ENCODE measurements around the gene ROR1.

Gene ROR1

DNA sequence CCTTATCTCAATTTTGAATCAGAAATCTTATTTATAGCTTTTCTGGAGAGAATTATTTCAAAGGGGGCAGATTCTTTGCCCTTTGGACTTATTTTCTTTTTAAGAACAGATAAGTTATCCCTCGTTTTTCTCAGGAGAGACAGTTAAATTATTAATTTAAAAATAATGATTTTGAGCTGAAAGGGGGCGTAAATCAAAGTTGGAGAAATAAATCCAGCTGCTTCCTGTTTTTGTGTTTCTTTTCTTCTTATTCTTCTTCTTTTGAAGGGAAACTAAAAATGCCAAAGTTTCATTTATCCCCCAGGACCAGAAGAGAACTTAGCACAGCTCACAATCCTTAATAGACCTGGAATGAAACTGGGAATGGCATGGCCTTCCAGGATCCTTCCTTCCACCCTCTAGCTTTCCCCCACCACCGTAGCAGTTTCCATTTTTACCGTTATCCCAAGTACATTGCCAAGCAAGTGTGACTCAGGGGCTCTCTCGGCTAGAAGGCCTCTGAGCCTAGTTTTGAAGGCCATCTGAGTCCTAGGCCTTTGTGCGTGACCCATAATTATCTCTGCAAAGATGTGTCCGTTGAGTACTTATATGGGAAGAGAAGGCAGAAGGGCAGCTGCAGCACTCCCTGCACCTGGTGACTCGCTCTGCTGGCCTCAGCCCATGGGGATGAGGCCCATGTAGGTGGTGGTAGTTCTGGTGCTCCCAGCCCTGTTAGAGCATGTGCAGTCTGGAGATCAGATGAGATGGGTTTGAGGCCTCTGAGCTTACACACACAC is 181.7 kb downstream of the ROR1 start:
- H3K4me3 ChIP-seq (ENCODE audit: low read depth, low read length): no peak overlapping the region

DNA sequence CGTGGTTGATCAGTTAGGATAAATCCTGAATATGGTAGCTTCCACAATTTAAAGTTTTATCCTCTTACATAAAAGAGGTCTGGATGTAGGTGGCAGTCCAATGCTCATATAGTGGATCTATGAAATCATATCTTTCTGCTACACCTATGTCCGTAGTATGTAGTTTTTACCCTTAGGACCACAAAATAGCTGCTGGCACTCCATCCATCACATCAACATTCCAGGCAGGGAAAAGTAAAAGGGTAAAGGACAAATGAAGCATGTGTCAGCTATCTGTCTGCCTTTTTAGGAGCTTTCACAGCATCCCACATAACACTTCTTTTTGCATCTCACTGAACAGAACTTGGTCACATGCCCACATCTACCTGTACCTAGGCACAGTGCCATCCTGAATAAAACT is 184.7 kb downstream of the ROR1 start:
- H3K4me3 ChIP-seq (ENCODE audit: low read depth, low read length): no peak overlapping the region

DNA sequence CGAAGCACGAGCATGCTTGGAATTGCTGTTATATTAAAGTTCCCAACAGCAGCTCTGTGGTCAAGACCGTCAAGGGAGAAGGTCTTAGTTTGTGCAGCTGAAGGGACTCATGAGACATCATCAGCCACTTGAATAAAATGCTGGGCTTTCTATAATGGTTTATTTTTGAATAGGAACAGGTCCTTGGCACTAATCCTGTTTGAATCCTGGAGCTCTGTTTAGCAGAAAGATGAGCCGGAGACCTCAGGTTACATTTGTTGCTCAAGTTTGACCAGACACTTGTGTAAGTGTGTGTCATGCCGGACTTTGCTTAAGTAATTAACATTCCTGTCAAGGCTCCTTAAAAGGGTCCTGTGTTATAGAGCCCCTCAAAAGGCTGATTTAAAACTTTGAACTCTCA is 186.5 kb downstream of the ROR1 start:
- H3K4me3 ChIP-seq (ENCODE audit: low read depth, low read length): no peak overlapping the region

DNA sequence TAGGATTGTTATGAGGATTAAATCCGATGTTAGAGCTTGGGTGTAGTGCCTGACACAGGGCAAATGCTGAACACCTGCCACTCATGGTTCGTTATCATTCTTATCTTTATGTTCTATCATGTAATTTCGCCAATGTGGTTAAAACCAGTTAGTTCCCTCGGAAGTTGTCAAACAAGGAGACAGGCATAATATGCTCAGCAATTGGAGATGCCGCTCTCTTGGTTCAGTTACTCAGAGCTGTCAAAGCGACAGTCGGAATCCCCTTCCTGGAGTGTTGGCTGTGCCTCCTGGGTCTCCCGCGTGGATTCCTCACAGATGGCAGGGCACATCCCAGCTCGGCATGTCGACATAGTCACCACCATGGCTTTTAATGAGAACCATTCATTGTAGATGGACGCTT is 192.2 kb downstream of the ROR1 start:
- no peak overlapping the region for H3K4me3 ChIP-seq (ENCODE audit: low read depth, low read length)

DNA sequence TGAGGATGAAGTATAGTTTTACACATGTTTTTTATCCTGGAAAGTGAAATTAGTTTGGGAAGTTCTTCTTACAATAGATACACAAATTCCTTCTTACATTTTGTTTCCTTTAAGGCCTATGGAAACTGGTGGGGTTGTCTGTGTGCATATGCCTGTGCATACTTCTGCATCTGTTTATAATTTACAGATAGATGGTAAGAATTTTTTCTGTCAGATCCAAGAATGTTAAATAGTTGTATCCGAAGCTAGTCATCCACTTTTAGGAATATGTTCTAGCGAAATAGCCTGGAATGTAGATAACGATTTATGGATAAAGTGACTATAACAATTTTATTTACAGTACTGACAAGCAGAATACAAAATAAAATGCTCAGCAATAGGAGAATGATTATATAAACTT is 194.1 kb downstream of the ROR1 start:
- no peak overlapping the region for H3K4me3 ChIP-seq (ENCODE audit: low read depth, low read length)

DNA sequence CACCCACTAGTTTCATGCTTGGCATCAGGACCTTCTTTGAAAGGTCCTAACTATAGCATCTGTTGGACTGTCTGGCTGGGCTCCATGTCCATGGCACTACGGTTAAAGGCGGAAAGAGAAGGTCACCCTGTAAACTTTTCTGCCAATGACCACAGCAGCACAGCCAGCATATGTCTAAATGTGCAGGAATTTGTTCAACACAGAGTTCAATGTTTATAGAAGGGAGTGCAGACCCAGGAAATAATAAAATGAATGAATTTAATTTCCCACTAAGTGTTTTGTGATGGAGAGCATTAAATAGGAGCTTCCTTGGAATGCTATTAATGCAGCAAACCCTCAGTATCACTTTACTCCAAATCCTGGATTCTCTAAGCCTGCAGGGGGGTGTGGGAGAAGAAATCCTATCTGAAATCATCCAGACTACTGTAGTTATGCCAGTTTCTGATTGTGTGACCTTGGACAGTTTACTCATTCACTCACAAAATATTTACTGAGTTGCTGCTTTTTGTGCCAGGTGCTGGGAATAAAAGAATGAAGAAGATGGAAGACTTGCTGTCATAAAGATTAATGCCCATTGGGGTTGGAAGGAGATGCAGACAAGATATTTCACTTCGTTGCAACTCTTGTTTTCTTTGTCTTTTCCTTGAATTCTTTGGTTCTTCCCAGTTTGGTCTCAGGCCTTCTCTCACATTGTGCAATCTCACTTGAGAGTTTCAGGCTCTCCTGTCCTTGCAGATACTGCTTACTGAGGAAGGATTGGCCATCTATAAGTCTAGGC is 195.0 kb downstream of the ROR1 start:
- H3K4me3 ChIP-seq (ENCODE audit: low read depth, low read length): no peak overlapping the region

DNA sequence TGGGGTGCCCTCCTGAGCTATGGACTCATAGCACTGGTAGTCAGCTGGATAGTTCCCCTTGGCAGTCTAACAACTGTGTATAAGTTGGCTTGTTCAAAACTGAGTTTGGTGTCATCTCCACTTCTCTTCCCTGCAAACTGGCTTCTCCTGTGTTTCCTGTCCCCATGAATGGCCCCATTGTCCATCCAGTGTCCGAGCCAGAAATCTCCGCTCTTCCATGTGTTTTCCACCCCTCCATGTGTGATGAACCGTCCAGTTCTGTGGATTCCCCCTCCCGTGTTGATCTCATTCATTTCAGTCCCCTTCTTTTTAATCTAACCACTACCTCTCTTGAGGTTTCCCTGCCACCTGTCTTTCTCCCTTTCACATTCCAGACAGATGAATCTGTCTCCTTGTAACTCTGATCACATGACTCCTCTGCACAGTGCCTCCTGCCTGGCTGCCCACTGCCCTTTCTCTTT is 195.7 kb downstream of the ROR1 start:
- H3K4me3 ChIP-seq (ENCODE audit: low read depth, low read length): no peak overlapping the region

DNA sequence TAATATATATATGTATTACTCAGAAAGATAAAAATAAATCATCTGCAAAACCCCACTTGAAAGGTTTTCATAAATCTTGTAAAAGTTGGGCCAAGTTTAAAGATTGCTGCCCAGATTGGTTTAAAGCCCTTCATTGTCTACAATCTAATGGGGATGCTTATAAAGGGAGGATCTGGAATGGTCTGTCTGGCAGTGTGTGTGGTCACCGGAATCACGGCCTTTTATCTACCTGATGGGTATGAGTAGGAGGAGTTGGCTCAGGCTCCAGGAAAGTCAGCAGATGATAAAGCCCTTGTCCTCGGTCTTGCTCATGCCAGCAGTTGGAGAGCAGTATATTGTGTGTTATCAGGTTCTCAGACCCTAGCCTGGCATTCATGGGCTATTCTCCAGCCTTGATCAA is 197.7 kb downstream of the ROR1 start:
- H3K4me3 ChIP-seq (ENCODE audit: low read depth, low read length): no peak overlapping the region

DNA sequence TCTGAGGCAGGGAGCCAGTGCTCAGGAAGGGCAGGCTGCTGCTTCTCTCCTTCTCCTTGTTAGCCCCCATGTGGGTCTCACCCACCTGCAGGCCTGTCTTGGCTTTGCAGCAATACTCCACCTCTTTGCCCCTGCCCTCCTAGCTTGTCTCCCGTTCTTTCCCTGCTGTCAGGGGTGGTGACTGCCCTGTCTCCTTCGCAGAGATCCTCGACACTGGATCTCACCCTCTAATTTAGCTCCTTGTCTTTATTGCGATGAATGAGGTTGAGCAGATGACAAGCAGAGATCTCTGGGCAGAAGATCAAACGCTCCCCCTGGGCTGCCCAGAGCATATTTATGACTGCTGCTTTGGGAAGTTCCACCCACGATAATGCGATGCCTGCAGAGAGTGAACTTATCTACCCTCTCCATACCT is 199.2 kb downstream of the ROR1 start:
- H3K4me3 ChIP-seq (ENCODE audit: low read depth, low read length): no peak overlapping the region

DNA sequence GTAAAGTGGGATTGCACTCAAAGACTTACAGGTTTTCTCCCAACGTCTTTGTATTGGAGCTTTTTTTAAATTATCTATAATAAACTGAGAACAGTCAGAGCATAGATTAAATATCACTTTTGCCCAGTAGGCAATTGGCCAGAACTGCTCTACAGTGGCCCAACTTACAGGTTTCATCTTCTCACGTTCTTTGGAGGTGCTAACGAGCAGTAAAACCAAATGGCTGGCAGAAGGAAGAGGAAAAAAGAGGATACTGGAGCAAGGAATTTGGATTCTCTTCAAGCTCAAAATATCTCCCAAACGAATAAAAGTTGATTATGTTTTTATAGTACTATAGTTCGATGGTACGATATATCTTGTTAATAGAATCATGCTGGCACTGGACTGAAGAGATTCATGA is 201.1 kb downstream of the ROR1 start:
- no peak overlapping the region for H3K4me3 ChIP-seq (ENCODE audit: low read depth, low read length)

DNA sequence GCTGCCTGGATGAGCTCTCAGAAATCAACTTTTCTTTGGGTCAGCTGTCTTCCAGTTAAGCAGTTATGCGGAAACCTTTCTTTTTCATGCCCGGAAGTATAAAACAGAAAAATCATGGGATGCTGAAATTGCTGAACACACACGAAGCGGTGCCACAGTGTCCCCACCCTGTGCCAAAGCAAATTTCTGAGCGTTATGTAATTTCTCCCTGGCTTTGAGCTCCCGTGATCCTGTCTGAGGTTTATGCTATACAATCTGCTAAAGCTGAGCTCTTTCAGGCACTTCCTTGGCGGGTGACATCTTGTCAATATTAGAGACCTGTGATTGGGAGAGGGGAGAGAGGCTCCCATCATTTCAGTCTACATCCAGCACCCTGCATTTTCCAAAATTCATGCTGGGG is 201.7 kb downstream of the ROR1 start:
- no peak overlapping the region for H3K4me3 ChIP-seq (ENCODE audit: low read depth, low read length)

DNA sequence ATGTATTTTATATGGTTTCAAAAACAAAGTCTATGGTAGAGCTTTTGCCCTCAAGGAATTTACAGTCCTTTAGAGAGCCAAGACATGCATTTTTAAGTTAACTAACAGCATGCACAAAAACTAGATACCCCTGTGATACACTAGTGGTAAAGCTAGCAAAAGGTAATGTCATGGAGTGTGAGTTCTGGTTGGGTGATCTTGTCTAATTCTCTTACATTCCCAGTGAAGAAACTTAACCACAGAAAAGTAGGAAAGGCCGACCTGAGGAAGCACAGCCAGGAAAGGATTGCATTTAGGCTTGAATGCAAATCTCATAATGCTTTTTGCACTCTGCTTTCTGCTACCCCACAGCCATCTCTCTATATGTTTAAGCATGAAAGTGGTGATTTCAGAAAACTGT is 202.2 kb downstream of the ROR1 start:
- no peak overlapping the region for H3K4me3 ChIP-seq (ENCODE audit: low read depth, low read length)

DNA sequence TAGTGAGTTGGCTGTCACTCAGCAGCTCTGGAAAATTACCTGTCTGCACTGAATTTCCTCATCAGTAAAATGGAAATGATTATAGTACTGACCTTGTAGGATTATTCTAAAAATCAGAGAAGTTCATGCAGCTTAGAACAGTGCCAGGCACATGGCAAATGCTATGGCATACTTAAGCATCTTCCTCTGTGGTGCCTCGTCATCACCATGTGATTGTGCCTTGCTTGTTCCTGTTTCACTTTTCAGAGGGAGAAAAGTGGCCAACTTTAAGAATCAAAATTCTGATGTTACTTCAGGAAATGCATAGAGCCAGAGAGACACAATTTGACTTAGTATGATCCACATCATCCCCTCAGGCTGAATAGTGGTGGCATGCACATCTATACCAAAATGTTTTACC is 203.6 kb downstream of the ROR1 start:
- H3K4me3 ChIP-seq (ENCODE audit: low read depth, low read length): no peak overlapping the region

DNA sequence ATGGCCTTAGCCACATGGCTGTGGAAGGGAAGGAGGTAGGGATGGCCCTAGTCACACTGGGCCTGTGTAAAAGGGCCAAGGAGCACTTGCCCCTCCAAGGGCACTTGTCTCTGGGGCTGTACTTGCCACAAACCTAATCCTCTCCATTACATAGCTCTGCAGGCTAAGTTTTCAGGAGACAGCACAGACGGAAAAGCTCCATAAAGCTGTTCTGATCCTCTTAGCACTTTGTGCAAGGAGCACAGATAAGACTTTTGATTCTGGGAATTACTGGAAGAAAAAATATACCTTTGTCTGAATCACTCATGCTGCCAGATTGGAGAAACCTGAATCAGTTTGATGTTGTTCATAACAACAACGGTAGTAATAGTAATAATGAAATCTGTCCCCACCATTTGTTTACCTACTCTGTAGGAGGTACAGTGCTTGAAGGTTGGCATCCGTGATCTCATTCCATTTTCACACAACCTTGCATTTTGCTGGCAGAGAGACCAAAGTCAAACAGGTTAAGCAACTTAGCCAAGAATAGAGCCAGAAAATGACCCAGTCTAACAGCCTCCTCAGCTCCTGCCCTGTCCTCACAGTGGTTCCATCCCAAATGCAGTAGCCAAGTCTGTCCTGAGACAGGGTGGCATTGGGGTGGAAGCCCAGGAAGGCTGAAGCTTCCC is 207.1 kb downstream of the ROR1 start:
- no peak overlapping the region for H3K4me3 ChIP-seq (ENCODE audit: low read depth, low read length)

DNA sequence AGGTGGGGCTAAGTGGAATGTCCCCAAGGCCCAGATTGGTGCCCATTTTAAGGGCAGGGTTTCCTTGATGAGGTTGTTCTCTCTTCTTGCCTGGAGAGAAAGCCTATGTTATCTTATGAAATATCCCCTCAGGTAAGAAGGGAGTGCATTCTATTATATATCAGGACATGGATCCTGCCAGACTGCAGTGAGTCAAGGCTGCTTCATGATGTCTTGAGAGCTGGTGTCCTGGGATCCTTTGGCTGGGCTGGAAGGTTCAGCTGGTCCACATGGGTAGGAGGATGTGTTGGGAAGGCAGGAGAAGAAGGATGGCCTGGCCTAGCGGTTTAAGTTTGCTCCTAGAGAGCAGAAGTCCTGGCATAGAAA is 207.6 kb downstream of the ROR1 start:
- H3K4me3 ChIP-seq (ENCODE audit: low read depth, low read length): no peak overlapping the region

DNA sequence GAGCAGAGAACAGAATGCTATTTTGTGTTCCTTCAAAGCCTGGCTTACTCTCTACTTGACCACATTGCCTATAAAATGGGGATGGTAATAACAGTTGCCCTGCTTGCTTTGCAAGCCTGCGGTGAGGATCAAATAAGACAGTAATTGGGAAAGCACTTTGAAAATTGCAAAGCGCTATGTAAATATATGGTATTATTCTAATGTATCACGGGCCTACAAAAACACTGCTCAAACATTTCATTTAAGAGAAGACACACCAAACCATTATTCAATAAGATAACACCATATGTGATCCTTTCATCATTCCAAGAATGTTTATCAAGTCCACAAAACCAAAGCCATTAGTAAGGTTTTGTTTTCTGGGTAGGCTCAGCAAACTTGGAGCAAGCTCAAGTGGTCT is 208.4 kb downstream of the ROR1 start:
- no peak overlapping the region for H3K4me3 ChIP-seq (ENCODE audit: low read depth, low read length)

DNA sequence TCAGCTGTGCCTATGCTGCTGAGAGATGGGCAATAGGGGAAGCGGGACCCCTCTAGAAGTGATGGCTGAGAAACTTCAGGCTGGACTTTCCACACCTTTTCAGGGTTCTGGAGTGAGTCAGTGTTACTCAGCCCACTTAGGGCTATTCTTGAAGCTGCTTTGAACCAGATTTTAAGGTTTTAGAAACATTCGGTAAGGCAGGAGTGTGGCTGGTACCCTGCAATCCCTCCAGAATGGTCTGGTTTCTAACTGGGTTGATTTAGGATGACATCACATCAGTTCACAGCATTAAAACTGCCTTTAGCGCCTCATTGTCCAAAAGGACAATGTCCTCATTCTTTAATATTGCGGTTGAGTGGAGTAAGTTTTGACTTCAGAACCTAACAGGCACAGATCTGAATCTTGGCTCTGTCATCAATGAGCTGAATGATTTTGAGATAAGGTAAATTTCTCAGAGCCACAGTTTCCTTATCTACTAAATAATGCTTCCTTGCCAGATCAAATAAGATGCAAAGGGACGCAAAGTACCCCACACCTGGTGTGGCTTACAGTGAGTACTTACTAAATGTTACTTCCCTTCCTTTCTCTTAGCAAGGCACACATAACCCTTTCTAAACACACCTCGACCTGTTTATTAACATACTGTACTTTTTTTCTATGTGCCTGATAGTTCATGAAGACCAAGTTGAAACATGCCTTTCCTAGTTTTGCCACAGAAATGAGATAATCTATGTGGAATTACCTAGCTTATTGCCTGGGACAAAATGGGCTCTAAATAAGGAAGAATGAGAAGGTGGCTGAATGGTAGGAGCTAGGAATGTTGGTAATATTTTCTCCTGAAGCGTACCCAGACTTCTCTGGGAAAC is 209.8 kb downstream of the ROR1 start:
- no peak overlapping the region for H3K4me3 ChIP-seq (ENCODE audit: low read depth, low read length)

DNA sequence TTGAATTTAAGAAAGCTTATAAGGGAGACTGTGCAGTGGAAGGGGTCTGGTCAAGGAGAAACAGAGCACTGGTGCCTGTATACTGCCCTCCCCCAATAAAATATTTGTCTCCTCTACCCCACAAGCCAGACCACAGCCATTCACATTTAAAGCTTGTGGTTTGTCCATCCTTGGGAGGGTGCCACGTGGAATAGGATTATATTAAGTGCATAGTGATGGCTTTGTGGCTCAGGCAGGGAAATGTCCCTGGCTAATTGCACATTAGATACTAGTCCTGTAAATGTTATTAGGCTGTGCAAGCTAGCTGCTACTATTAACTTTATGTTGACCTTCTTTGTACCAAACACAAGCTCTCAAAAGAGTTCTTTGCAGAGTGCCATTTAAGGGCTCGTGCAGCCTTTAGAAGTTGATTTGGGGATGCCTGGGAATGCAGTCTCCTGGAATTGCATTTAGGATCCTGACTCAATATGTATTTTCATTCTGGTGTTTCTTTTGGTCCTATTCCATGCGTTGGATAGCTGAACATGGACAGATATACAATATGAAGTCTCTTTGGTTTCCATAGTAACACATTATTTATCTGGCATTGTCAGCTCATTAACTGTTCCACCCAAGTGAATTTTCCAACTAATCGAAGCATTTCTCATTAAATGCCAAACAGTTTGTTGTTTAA is 210.6 kb downstream of the ROR1 start:
- H3K4me3 ChIP-seq (ENCODE audit: low read depth, low read length): no peak overlapping the region

DNA sequence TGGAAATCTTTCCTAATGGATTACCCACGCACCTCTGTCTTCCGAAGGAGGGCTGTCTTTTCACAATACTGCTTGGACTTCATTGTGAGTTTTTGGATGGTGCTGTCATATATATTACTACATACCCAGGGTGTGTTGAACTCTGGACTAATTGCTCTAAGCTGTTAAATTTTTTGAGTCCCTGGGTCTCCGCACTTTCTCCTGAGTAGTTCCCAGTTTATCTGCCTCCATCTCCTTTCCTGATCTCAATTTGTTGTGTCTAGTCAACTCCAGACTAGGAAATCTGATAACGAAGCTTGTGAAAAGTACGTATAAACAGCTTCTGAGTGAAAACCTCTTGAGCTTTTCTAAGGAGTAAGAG is 211.1 kb downstream of the ROR1 start:
- no peak overlapping the region for H3K4me3 ChIP-seq (ENCODE audit: low read depth, low read length)

DNA sequence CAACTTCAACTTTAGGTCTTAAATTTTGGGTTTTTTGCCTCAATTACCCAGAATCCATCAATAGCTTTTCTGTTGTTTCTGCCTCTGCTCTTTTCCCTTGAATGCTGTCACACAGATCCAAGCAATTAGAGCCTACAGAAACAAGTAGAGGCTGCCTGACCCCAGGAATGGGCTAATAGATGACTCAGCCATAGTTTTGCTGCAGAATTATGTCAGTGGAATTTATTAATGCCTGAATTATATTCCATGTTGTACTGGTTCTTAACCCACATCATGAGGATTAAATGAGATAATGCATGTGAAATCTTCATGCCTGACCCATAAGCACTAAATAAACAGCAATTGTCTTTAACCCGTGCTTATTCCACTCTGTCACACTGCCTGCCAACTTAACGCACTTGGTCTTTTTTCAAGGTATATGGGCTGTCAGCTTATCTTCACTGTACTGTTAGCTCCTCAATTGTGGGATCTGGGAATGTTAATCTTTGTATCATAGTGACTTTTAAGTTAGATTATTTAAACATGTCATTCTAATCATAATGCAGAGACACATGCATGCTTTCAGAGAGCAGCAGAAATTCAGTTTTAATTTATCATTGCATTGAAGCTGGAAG is 213.3 kb downstream of the ROR1 start:
- H3K4me3 ChIP-seq (ENCODE audit: low read depth, low read length): no peak overlapping the region
